Adrenal gland (tissue), 5 donors: ENCODE data around the gene KCTD17.

Experiments used
- POLR2A ChIP-seq, 2 donors: fragments of 450-650 bp; IDR thresholded peaks; one replicate each; pipeline ENCODE4 v1.6.1; 2017; ENCODE audit warnings: antibody characterized with exemption in 2 of 2, mild to moderate bottlenecking in 2 of 2, moderate library complexity in 1 of 2
- TF ChIP-seq, protein P1 (sequence below), 6 experiments: fragments of 450-650 bp in 4 of 6; fragments of 200-600 bp in 2 of 6; sonication (generic) in 1 of 6; IDR thresholded peaks; 1 replicate in 5 of 6; 2 replicates in 1 of 6; pipeline versions ENCODE4 v1.5.1 to v1.8.0; 2016 to 2021; ENCODE audit warnings: antibody characterized with exemption in 6 of 6, mild to moderate bottlenecking in 2 of 6, moderate library complexity in 1 of 6
- donor health status: DM: no; HTN: no; CAD: no.

DNA sequence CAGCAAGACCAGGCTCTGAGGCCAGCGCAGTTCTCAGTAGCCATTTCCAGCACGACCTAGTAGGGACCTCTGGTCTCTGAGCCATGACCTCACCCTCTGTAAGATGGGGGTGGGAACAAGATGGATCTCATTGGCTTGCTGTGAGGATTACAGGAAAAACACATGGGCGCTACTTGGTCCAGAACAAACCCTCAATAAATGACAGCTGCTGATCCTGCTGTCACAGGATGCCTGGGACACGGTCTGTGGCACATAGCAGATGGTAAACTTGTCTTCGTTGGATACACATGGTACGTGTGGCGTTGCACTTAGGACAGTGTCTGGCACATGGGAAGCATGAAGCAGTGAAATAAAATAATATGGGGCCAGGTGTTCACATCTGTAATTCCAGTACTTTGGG lies 4.5 kb upstream of the KCTD17 start:
- TF ChIP-seq, protein P1, sequence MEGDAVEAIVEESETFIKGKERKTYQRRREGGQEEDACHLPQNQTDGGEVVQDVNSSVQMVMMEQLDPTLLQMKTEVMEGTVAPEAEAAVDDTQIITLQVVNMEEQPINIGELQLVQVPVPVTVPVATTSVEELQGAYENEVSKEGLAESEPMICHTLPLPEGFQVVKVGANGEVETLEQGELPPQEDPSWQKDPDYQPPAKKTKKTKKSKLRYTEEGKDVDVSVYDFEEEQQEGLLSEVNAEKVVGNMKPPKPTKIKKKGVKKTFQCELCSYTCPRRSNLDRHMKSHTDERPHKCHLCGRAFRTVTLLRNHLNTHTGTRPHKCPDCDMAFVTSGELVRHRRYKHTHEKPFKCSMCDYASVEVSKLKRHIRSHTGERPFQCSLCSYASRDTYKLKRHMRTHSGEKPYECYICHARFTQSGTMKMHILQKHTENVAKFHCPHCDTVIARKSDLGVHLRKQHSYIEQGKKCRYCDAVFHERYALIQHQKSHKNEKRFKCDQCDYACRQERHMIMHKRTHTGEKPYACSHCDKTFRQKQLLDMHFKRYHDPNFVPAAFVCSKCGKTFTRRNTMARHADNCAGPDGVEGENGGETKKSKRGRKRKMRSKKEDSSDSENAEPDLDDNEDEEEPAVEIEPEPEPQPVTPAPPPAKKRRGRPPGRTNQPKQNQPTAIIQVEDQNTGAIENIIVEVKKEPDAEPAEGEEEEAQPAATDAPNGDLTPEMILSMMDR (IDR thresholded peaks at IDR 0.05) = no peak
- no peak for TF ChIP-seq POLR2A (IDR thresholded peaks at IDR 0.05)
